ENCODE data around the gene ACTL8.
"Not testable (repeated sequence)": the region's sequence is repeated elsewhere in the genome, so short reads cannot be mapped to it uniquely, and the experiment has no call there.

ACTL8 gene

DNA sequence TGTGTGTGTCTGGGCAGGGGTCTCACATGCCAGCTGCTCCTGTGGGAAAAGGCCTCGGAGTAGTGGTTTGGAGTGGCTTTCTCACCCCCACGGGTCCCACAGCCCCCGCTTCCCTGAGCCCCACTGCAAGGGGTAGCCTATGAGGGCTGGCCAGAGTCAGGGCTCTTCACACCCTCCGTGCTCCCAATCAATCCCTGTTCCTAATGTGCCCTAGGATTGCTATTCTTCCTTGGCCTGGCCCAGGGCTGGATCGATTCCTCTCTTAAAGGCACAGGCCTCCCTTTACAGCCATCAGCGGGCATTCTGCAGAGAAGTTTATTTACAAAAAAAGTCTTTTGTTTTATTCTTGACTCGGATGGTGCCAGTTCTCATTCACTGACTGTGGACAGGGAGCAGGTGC lies 19.3 kb upstream of the ACTL8 start:
- no peak for FAIRE-seq

DNA sequence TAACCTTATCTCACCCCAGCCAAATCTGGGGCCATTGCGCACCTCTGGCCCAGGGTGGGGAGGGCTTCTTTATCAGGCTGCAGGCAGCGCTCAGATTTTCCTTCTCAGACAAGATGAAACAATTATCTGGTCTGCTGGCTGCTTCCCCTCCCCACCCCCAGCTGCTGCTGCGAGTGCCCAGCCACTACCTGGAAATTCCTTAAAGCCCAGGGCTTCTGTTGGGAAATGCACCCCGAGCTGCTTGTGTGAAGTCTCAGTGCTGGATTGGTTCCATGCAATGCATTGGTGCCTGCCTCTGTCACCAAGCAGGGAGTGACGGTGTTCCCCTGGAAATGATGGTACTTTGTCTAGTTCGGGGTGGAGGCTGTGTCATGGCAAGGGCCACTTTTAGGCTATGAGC lies 18.5 kb upstream of the ACTL8 start:
- no peak for FAIRE-seq

DNA sequence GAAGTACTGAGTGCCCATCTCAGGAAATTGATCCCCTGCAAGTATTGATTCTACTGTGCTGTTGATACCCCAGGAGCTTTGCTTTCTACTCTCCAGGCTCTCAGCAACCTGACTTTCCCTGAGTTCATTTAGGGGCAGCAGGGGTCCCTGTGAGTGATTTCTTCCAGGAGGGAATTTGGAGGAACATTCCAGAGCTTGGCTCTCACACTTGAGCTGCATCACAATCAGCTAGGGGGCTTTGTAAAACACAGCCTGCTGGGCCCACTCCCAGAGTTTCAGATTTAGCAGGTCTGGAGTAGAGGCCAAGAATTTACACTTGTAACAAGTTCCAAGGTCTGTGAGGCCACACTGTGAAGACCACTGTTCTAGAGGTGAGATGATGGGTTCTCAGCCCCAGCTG lies 16.1 kb upstream of the ACTL8 start:
- FAIRE-seq, result no peak

GRCh38 chr1:17741052-17741451 lies 14.1 kb upstream of the ACTL8 start:
- no peak for FAIRE-seq

DNA sequence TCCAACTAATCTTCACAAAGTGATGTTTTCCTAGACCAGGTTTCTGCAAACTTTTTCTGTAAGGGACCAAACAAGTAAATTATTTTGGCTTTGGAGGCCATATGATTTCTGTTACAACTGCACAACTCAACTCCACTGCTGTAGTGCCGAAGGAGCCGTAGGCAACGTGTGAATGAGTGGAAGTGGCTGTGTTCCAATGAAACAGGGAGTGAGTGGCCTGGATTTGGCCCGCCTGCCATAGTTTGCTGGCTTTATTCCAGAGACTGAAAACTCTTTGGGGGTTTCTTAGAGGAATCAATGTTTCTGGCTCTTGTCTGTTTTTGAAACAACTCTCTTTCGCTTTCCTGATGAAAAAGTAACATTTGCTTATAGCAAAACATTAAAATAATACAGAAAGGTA lies 12.6 kb upstream of the ACTL8 start:
- FAIRE-seq, result no peak

DNA sequence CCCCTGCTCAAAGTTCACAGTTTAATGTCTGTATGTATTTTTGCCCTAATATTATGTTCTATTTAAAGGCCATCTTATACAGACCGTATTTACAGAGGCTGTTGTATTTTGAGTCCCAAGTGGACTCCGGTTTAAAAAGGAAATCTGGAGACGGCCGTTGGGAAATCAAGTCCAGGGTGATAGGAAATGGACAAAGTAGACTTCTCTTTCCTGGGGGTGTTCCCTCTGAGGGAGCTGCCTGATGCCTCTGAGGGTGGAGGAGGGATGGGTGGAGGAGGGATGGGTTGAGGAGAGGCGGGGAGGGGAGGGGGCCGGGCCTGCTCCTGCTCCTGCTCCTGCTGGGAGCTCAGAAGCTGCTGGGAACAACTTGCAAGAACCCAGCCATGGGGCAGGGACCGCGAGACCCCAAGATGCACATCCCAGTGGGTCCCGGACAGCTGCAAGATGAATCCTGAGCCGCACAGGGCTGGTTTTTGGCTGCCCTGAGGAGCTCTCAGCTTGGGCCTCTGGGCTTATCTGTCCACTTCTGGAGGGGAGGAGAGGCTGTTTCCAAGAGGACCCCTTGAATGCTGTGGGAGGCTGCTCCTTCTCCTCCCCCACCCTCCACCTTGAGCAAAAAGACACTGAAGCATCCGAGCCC lies 12.0 kb upstream of the ACTL8 start:
- FAIRE-seq, result no peak

DNA sequence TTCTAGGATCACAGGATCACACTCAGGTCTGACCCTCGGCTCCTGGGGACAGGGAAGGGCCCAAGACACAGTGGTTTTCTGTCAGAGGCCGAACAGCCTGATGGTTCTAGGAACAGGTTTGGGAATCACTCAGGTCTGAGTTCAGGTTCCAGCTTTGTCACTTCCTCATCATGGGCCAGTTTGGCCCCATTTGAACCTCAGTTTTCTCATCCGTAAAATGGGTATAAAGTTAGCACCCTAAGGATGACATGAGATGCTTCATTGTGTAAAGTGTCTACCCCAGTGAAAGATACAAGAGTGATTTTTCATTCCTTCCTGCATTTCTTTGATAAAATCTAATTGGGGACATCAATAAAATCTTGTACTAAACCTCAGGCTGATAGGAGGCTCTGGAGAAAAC lies 11.2 kb upstream of the ACTL8 start:
- FAIRE-seq, result no peak

DNA sequence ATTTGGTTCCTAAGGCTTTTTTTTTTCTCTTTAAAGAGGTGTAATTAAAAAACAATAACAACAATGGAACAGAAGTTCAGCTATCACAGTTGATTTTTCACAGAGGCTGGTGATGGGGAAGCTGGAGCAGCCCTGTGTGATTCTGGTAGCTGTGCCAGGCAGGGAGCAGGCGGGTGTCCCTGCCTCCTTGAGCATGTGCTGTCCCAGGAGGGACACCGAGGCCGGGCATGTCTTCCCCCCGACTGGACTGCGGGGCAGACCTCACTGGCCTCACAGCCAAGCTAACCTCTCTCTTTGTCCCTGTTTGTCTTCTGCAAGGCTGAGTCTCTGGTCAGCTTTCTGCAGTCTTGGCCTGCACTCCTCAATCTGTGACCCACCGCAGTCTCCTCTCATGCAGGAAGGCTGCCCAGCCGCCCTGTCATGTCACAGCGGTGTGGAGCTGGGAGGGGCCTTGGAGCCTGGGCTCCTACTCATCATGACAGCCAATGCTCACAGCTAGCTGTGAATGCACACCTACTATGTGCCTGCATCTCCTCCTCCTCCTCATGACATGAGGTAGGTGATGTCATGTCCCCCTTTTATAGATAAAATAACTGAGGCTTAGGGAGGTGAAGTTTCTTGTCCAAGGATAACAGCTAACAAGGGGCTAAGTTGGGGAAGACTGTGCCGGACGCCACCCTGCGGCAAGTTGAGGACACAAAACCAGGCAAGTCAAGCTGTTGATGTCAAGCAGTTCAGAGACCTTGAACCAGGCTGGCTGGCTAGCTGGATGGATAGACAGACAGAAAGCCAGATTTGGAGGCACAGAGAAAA lies 10.3 kb upstream of the ACTL8 start:
- no peak for FAIRE-seq

DNA sequence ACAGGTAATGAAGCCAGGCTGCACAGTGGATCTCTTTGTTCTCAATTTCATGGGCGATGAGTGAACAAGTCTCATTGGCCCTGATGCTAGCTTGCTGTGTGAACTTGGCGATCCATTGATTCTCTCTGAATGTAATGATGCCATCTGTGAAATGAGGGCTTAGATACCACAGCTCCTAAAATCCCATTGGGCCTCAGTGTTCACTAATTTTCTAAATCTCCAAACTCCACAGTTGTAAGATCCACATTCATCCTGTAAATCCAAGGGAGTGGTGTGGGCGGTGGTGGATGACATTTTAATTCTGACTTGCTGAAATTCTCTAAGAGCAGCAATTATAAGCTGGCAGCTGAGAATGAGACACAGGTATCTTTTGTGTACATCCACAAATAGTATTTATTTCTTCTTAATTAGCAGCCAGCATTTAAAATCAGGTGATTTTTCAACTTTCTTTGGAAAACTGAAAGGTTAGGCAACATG lies 9.6 kb upstream of the ACTL8 start:
- no peak for FAIRE-seq

GRCh38 chr1:17746281-17746680 lies 8.9 kb upstream of the ACTL8 start:
- FAIRE-seq, result not testable (repeated sequence)

DNA sequence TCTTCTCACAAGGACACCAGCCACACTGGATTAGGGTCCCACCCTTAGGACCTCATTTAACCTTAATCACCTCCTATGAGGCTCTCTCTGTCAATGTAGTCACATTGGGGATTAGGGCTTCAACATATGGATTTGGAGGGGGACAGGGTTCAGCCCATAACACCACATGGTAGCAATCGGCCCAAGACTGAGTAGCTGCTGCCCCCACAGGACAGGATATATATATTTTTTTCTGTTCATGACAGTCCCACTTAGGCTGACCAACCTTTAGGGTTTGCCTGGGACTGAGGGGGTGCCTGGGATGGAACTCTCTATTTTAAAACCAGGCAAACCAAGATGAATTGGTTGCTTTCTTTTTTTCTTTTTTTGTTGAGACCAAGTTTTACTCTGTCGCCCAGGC lies 8.2 kb upstream of the ACTL8 start:
- no peak for FAIRE-seq

DNA sequence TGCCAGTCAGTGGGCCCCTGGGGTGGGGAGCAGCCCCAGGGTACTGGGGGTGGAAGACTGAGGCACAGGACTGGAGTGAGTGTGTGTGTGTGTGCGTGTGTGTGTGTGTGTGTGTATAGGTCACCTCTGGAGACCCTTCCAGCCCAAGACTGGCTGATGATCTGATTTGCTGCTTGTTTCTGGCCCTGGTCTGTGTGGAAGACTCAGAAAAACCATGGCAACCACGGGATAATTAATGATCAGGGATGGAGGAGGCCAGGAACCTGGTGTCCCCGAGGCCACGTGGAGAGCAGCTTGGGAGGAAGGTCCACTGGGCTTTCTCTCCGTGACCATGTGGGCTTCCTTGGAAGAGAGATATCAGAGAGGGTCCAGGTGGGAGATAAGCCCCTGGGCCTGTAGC lies 4.8 kb upstream of the ACTL8 start:
- no peak for FAIRE-seq

DNA sequence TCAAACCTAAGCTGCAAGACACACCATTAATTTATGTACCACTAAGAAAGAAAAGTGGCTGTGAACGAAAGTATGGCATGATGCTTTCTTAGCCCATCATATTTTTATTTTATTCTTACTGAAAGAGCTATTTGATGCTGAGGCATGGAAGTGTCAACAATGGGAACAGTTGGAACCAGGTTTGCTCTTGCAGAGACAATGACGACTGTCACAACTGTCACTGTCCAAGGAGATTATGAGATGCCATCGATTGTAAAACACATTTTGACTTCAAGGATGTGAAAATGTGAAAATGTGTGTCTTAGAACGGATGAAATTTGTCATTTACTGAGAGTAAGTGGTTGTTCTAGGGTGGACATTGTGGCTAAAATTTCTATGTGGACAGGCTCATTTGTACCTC lies 2.8 kb upstream of the ACTL8 start:
- FAIRE-seq, result no peak

DNA sequence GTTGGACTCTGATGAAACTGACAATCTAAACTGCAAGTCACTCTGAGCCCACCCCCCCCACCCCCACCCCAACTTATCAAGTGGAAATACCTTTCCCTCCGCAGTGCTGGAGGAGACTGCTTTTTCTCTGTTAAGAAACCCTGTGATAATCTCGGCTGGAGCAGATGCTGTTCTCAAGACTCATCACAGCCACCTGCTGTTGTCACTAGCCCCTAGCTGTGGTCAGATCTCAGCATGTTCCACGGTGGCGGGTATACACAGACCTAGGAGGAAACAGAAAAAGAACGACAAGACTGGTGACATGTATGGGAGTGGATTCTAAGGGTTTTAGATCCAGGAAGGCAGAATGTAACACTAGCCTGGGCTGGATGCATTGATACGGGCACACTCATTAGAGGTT lies 2.3 kb downstream of the ACTL8 start:
- no peak for FAIRE-seq

GRCh38 chr1:17759114-17759513 lies 4.0 kb downstream of the ACTL8 start:
- FAIRE-seq, result no peak

DNA sequence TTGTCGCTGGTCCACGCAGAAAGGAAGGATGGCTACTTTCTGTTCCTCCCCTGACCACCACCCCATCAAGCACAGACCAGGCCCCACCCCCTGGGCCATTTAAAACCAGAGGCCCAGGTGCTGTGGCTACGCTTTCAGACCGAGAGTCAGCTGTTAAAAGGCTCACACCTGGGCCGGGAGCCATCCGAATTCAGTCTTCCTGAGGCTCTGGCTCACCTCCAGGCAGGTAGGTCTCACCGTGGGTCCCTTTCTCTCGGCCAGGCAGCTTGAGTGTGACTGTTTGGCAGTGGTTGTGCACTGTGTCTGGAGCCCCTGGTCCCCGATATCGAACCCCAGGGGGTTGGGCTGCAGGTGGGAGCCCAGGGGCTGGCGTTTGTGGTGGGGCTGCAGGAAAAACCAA lies 7.2 kb downstream of the ACTL8 start:
- no peak for FAIRE-seq

GRCh38 chr1:17763417-17763816 lies 8.3 kb downstream of the ACTL8 start:
- no peak for FAIRE-seq

- FAIRE-seq, result no peak
Observed at GRCh38 chr1:17763995-17764394, 8.9 kb downstream of the ACTL8 start.

DNA sequence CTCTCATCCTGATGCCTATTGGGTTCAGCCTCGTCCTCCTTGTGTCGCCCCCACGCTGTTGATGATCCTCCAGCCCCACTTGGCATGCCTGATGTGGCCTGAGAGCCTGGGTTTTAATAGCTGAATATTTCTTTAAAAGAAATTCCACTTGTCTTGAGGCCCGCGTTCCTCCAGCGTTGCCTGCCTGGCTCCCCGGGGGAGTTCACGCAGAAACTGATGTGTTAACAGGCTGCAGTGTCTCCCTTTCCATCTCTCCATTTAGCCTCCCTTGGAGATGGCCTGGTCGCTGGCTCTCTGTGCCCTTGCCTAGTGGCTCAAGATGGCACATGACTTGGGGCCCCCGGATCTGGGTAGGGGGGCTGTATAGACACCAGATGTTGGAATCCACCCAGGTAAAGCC lies 9.5 kb downstream of the ACTL8 start:
- no peak for FAIRE-seq

GRCh38 chr1:17765444-17766411 lies 10.6 kb downstream of the ACTL8 start:
- no peak for FAIRE-seq

- no peak for FAIRE-seq
Observed at GRCh38 chr1:17768651-17769241, 13.6 kb downstream of the ACTL8 start.

DNA sequence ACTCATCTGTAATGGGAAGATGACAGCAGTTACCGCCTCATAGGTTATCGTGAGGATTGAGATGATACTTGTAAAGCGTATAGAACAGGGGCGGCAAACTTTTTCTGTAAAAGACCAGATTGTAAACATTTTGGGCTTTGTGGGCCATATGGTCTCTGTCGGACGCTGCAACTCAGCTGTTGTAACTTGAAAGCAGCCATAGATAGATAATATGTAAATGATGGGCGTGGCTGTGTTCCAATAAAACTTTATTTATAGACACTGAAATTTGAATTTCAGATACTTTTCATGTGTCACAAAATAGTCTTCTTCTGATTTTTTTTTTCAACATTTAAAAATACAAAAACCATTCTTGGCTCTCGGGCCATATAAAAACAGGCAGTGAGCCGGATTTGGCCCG lies 15.8 kb downstream of the ACTL8 start:
- FAIRE-seq, result no peak

DNA sequence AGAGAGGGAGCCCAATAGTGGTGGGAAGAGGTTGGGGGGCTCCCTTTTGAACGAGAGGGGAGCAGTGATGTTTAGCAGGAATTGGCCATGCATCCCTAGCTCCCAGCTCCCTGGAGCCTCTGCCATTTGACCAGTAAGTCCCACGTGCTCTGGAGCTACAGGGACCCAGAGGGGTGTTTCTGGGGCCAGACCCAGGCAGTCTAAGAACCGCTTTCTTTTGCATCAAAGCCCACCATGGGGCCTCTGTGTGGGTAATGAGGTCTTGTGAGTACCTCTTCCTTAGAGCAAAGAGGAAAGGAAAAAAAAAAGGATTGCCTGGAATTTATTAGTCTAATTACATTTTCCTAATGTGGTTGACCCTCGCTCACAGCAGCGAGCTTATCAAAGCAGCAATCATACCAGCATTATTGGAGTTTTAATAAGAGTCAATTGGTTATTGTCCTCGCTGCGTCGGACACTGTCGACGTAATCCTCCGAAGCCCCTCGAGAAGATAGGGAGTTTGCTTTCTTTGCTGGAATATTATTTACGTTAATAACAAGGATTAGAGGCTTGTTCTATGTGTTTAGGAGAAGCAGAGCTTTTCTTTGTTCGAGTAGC lies 17.6 kb downstream of the ACTL8 start:
- FAIRE-seq, result no peak

All from G401.6 (cell line).